Hematopoietic multipotent progenitor cell treated with erythropoietin and hydrocortisone succinate and interleukin-3 and kit ligand, for 17 days (in vitro differentiated cells): ENCODE results near the gene SYTL2.

Experiments
- DNase-seq: peaks from one replicate; pipeline ENCODE4 v3.0.0-alpha.2; 2015; ENCODE audit warnings: low spot score

Gene SYTL2

GRCh38 chr11:85826116-85826855 lies 15.3 kb upstream of the SYTL2 start:
- DNase-seq, result no peak

GRCh38 chr11:85825616-85826015 lies 14.7 kb upstream of the SYTL2 start:
- no peak for DNase-seq

GRCh38 chr11:85823816-85824215 lies 12.9 kb upstream of the SYTL2 start:
- no peak for DNase-seq

- DNase-seq, result no peak
Measured at GRCh38 chr11:85822814-85823213, 11.9 kb upstream of the SYTL2 start.

GRCh38 chr11:85821636-85822035 lies 10.7 kb upstream of the SYTL2 start:
- no peak for DNase-seq

GRCh38 chr11:85819441-85819840 lies 8.5 kb upstream of the SYTL2 start:
- DNase-seq, result no peak

GRCh38 chr11:85815186-85815931 lies 4.4 kb upstream of the SYTL2 start:
- DNase-seq, result no peak

GRCh38 chr11:85813721-85814120 lies 2.8 kb upstream of the SYTL2 start:
- no peak for DNase-seq

GRCh38 chr11:85811624-85812023 lies 683 bp upstream of the SYTL2 start:
- no peak for DNase-seq

GRCh38 chr11:85810521-85810870 lies 445 bp downstream of the SYTL2 start:
- DNase-seq, result no peak

GRCh38 chr11:85809863-85810262 lies 1.1 kb downstream of the SYTL2 start:
- DNase-seq, result no peak

- DNase-seq, result no peak
Measured at GRCh38 chr11:85809191-85809590, 1.8 kb downstream of the SYTL2 start.

GRCh38 chr11:85806876-85807275 lies 4.1 kb downstream of the SYTL2 start:
- DNase-seq, result no peak

GRCh38 chr11:85806016-85806415 lies 4.9 kb downstream of the SYTL2 start:
- no peak for DNase-seq

GRCh38 chr11:85805387-85805786 lies 5.6 kb downstream of the SYTL2 start:
- DNase-seq, result no peak

GRCh38 chr11:85803920-85804319 lies 7.0 kb downstream of the SYTL2 start:
- no peak for DNase-seq

GRCh38 chr11:85803303-85803702 lies 7.6 kb downstream of the SYTL2 start:
- DNase-seq, result no peak

- DNase-seq, result no peak
Measured at GRCh38 chr11:85801527-85801926, 9.4 kb downstream of the SYTL2 start.

GRCh38 chr11:85800595-85801342 lies 10.2 kb downstream of the SYTL2 start:
- DNase-seq, result no peak

GRCh38 chr11:85799142-85799541 lies 11.8 kb downstream of the SYTL2 start:
- DNase-seq, result no peak

- no peak for DNase-seq
Measured at GRCh38 chr11:85798361-85798760, 12.6 kb downstream of the SYTL2 start.

- DNase-seq, result no peak
Measured at GRCh38 chr11:85795712-85796487, 15.0 kb downstream of the SYTL2 start.
